ENCODE measurements around the gene PRR12.

GRCh38 chr19:49592486-49593232 is 1.7 kb downstream of the PRR12 start:
- TF ChIP-seq CTCF (conservative IDR thresholded peaks at IDR 0.05 in 1 of 2, IDR thresholded peaks at IDR 0.05 in 1 of 2; ENCODE audit: extremely low read depth in 1 of 2, insufficient read depth in 1 of 2, low read depth in 1 of 2, low read length in 2 of 2), result no peak
- TF ChIP-seq EZH2 (IDR thresholded peaks at IDR 0.05; ENCODE audit: borderline replicate concordance, low read length), result no peak
